ENCODE measurements around the gene PTPRN2. TPM values are rescaled to one million over a fixed set of nuclear protein-coding genes. Genes with fewer than 3 reads are reported as not detected.

The PTPRN2 gene
- total RNA-seq, 1 experiment from 2014 or later = 2.1 TPM

GRCh38 chr7:158321056-158321700, 266.4 kb downstream of the PTPRN2 start:
- no peaks in the 10 kb centered on the region; a peak in 1 of 4 replicates for H3K9me3 ChIP-seq (ENCODE audit: control insufficient read depth in 1 of 2, insufficient read depth in 1 of 2, low read depth in 1 of 2, low read length in 2 of 2)
- DNase-seq (ENCODE audit: low read depth, low spot score) (no peak), ATAC-seq (no peak)
- no peak overlapping the region for H3K4me3 ChIP-seq (replicated peaks in 1 of 2; ENCODE audit: low read depth in 1 of 2, low read length in 2 of 2)
- H3K36me3 ChIP-seq (ENCODE audit: control insufficient read depth in 1 of 2, insufficient read depth in 2 of 2, low read length in 2 of 2) = no peaks in the 10 kb centered on the region
- no TSS peak for BruUV-seq (replicated peaks)
- RAD21 ChIA-PET (ENCODE audit: low non-redundant PET in 1 of 2, low total read pairs in 2 of 2, uncharacterized antibody in 2 of 2, unreplicated experiment in 2 of 2) = no interaction called here
- H3K4me1 ChIP-seq (ENCODE audit: control insufficient read depth in 1 of 2, insufficient read depth in 2 of 2, low read length in 2 of 2) = no peaks in the 10 kb centered on the region
- H3K9ac ChIP-seq (ENCODE audit: low read length) = no peak overlapping the region
- H4K20me1 ChIP-seq (ENCODE audit: insufficient read depth) = no peaks in the 10 kb centered on the region
- H3K27ac ChIP-seq (ENCODE audit: low read depth, low read length) = no peak overlapping the region
- CTCF ChIA-PET = no interaction called here
- POLR2A ChIA-PET = no interaction called here
- no peak overlapping the region for H3K4me2 ChIP-seq (ENCODE audit: low read length)
- TF ChIP-seq SP1 (IDR thresholded peaks at IDR 0.05; ENCODE audit: low read depth) (no peak), FOSL1 (IDR thresholded peaks at IDR 0.05; ENCODE audit: low read depth) (no peak), EZH2phosphoT487 (IDR thresholded peaks at IDR 0.05; ENCODE audit: borderline replicate concordance) (no peak), TCF7L2 (IDR thresholded peaks at IDR 0.05; ENCODE audit: borderline replicate concordance, extremely low read depth, insufficient read depth, insufficient read length) (no peak), CBX3 (IDR thresholded peaks at IDR 0.05; ENCODE audit: low read depth) (no peak), ZFX (IDR thresholded peaks at IDR 0.05) (no peak), JUND (IDR thresholded peaks at IDR 0.05) (no peak), REST (IDR thresholded peaks at IDR 0.05; ENCODE audit: low read depth) (no peak), SIN3A (IDR thresholded peaks at IDR 0.05; ENCODE audit: low read depth) (no peak)
- H3K27me3 ChIP-seq (ENCODE audit: insufficient read depth, low read length) = no peaks in the 10 kb centered on the region
- intact Hi-C loops (cut with micrococcal nuclease) = no loop called here
- no peak overlapping the region for H2AFZ ChIP-seq (ENCODE audit: low read depth, low read length, poor library complexity, severe bottlenecking)
- no peaks in the 10 kb centered on the region for H3K9me2 ChIP-seq (ENCODE audit: insufficient read depth)
- no peaks in the 10 kb centered on the region for H3K79me2 ChIP-seq (ENCODE audit: insufficient read depth, low read length)
